Right atrium auricular region (tissue), 2 donors: ENCODE results near the gene RALGAPB. TPM values are rescaled to one million over a fixed set of nuclear protein-coding genes. Genes with fewer than 3 reads are reported as not detected.

Experiments used
- DNase-seq: peaks from one replicate; pipeline ENCODE4 v3.0.0-alpha.2; 2019; ENCODE audit warnings: low spot score
- H3K27ac ChIP-seq, 2 donors: fragments of 200-600 bp; sonication (generic); 1 replicate in 1 of 2; 2 replicates in 1 of 2; pipeline ENCODE4 v1.5.1; 2016 to 2019
- H3K27me3 ChIP-seq, 2 donors: fragments of 200-600 bp; sonication (generic); one replicate each; pipeline versions ENCODE4 v1.5.1 to v1.6.0; 2017 to 2019
- H3K36me3 ChIP-seq: fragments of 200-600 bp; sonication (generic); one replicate; pipeline ENCODE4 v1.5.1; 2016
- H3K4me1 ChIP-seq, 2 donors: fragments of 200-600 bp; sonication (generic); one replicate each; pipeline versions ENCODE4 v1.5.1 to v1.6.0; 2017 to 2019
- H3K4me3 ChIP-seq, 2 donors: fragments of 200-600 bp; sonication (generic); 1 replicate in 1 of 2; 2 replicates in 1 of 2; pipeline ENCODE4 v1.5.1; 2017 to 2019; ENCODE audit warnings: mild to moderate bottlenecking in 1 of 2, moderate library complexity in 1 of 2
- H3K9me3 ChIP-seq, 2 donors: fragments of 200-600 bp; sonication (generic); one replicate each; pipeline ENCODE4 v1.5.1; 2019
- total RNA-seq, 2 donors: library from RNA; depleted of rRNA; stranded (reverse); fragments of >200 nt; gene quantifications; one replicate each; pipeline ENCODE4 v1.1.0, GENCODE V29; 2016
- TF ChIP-seq, protein P1 (sequence below), 2 donors: fragments of 200-600 bp; sonication (generic); IDR thresholded peaks; one replicate each; pipeline ENCODE4 v1.5.1; 2019; ENCODE audit warnings: antibody characterized with exemption in 2 of 2

RALGAPB gene
- total RNA-seq, 2 donors from 2014 or later, result 24.6 to 24.8 TPM

DNA sequence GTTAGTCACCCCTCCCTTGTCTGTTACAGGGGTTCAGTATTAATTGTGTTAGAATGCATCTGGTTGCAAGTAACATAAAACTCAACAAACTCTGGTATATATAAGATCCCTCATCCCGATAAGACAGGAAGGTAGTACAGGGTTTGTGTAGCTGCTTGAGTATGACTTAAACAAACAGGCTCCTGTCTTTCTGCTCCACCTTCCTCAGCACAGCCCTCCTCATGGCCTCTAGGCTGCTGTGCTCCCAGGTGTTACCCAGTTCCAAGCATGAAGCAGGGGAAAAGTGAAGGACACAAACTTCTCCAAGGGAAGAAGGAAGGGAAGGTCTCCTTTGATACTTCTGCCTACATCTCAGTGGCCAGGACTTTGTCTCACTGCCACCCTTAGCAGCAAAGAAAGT lies 1.4 kb upstream of the RALGAPB start:
- H3K36me3 ChIP-seq, result no peaks in the 10 kb centered on the region
- peaks cover 0 to 31% of the 10 kb centered on the region in 2 donors for H3K4me1 ChIP-seq
- TF ChIP-seq, protein P1, sequence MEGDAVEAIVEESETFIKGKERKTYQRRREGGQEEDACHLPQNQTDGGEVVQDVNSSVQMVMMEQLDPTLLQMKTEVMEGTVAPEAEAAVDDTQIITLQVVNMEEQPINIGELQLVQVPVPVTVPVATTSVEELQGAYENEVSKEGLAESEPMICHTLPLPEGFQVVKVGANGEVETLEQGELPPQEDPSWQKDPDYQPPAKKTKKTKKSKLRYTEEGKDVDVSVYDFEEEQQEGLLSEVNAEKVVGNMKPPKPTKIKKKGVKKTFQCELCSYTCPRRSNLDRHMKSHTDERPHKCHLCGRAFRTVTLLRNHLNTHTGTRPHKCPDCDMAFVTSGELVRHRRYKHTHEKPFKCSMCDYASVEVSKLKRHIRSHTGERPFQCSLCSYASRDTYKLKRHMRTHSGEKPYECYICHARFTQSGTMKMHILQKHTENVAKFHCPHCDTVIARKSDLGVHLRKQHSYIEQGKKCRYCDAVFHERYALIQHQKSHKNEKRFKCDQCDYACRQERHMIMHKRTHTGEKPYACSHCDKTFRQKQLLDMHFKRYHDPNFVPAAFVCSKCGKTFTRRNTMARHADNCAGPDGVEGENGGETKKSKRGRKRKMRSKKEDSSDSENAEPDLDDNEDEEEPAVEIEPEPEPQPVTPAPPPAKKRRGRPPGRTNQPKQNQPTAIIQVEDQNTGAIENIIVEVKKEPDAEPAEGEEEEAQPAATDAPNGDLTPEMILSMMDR (IDR thresholded peaks at IDR 0.05), result no peak
- H3K9me3 ChIP-seq, result no peaks in the 10 kb centered on the region
- H3K4me3 ChIP-seq, result no peak overlapping the region
- no peaks in the 10 kb centered on the region for H3K27me3 ChIP-seq
- no peak for DNase-seq
- no peak overlapping the region for H3K27ac ChIP-seq

- no peak for DNase-seq
- Histone ChIP-seq H3K36me3 (no peaks in the 10 kb centered on the region), H3K4me3 (peak overlapping the region; percentile 65 to 76), H3K27ac (peak overlapping the region; percentile 82 to 85), H3K9me3 (no peaks in the 10 kb centered on the region), H3K27me3 (no peaks in the 10 kb centered on the region), H3K4me1 (peaks cover 0 to 37% of the 10 kb centered on the region in 2 donors)
- TF ChIP-seq, protein P1 (IDR thresholded peaks at IDR 0.05), result no peak
These were observed 593 bp upstream of the RALGAPB start for GRCh38 chr20:38471987-38472512.

DNA sequence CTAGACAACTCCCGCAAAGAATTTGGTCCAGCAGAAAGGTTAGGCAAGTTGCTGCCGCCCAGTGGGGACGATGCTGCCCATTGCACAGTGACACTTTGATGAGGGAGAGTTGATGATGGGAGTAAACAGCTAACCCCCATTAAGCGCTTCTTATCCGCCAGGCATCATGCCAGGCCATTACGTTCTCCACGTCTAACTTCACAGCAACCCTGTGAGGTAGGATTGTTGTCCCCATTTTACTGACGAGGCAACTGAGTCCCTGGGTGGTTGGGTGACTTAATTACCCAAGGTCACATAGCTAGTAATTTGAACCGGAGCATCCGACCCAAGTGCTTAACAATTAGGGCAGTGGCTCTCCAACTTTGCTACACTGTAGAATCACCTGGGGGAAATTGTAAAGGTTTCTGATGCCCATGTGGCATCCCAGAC lies 738 bp downstream of the RALGAPB start:
- Histone ChIP-seq H3K9me3 (no peaks in the 10 kb centered on the region), H3K36me3 (no peaks in the 10 kb centered on the region), H3K4me3 (peak overlapping the region; percentile 65 to 76), H3K4me1 (peaks cover 0 to 37% of the 10 kb centered on the region in 2 donors), H3K27me3 (no peaks in the 10 kb centered on the region), H3K27ac (peak overlapping the region; percentile 82 to 85)
- no peak for DNase-seq
- TF ChIP-seq, protein P1 (IDR thresholded peaks at IDR 0.05), result no peak

DNA sequence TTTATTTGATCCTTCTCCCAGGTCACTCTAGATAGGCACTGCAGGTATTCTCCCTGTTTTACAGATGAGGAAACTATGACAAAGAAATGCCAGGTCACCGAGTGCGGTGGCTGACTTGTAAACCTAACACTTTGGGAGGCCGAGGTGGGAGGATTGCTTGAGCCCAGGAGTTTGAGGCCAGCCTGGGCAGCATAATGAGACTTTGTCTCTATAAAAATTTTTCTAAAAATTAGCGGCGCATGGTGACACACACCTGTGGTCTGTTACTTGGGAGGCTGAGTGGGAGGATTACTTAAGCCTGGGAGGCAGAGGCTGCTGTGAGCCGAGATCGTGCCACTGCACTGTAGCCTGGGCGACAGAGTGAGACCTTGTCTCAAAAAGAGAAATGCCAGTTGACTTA lies 5.1 kb downstream of the RALGAPB start:
- no peak overlapping the region for H3K4me3 ChIP-seq
- H3K27me3 ChIP-seq, result no peaks in the 10 kb centered on the region
- TF ChIP-seq, protein P1 (IDR thresholded peaks at IDR 0.05), result no peak

GRCh38 chr20:38479596-38479995 lies 7.0 kb downstream of the RALGAPB start:
- DNase-seq, result no peak
- H3K4me3 ChIP-seq, result no peak overlapping the region
- H3K9me3 ChIP-seq, result no peaks in the 10 kb centered on the region
- TF ChIP-seq, protein P1 (IDR thresholded peaks at IDR 0.05), result no peak
- H3K4me1 ChIP-seq, result peaks cover 0 to 22% of the 10 kb centered on the region in 2 donors
- no peaks in the 10 kb centered on the region for H3K27me3 ChIP-seq
- H3K27ac ChIP-seq, result no peak overlapping the region
- no peaks in the 10 kb centered on the region for H3K36me3 ChIP-seq

More for the DNA sequence above, 5.1 kb downstream of the RALGAPB start:
- Histone ChIP-seq H3K4me1 (peaks cover 0 to 37% of the 10 kb centered on the region in 2 donors), H3K27ac (no peak overlapping the region), H3K36me3 (no peaks in the 10 kb centered on the region), H3K9me3 (no peaks in the 10 kb centered on the region)
- DNase-seq, result no peak

GRCh38 chr20:38485041-38485440 lies 12.4 kb downstream of the RALGAPB start:
- TF ChIP-seq, protein P1 (IDR thresholded peaks at IDR 0.05), result no peak
- no peak overlapping the region for H3K27ac ChIP-seq
- no peaks in the 10 kb centered on the region for H3K27me3 ChIP-seq
- peaks cover 0 to 7% of the 10 kb centered on the region in 2 donors for H3K4me1 ChIP-seq
- H3K4me3 ChIP-seq, result no peak overlapping the region
- no peak for DNase-seq
- H3K9me3 ChIP-seq, result no peaks in the 10 kb centered on the region
- H3K36me3 ChIP-seq, result peaks cover 20% of the 10 kb centered on the region
